ENCODE data around the gene ZNF827. TPM values are rescaled to one million over a fixed set of nuclear protein-coding genes. Genes with fewer than 3 reads are reported as not detected.

ZNF827 gene
- total RNA-seq, 1 experiment from 2014 or later = 6.3 TPM

DNA sequence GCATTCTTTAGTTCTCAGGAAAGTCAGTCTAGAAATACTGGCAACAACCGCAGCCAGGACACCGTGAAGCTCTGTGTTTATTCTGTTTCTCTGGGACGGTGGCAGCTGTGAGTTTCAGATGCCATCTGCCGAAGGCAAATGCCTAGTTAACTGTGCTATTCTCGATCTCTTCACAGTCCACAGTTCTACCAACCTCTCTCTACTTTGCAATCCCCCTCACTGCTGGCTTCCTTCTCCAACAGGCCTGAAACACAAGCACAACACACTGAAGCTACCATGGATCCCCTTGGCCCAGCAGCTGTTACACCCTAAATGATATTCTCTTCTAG, 118.8 kb downstream of the ZNF827 start:
- H3K27me3 ChIP-seq (ENCODE audit: control insufficient read depth, insufficient read depth, low read length) = no peaks in the 10 kb centered on the region
- H3K36me3 ChIP-seq (ENCODE audit: control insufficient read depth, insufficient read depth, low read length) = no peaks in the 10 kb centered on the region
- POLR2A ChIA-PET = no interaction called here
- no peak overlapping the region for H3K27ac ChIP-seq (ENCODE audit: low read length)
- BruUV-seq (replicated peaks) = no TSS peak
- TF ChIP-seq REST (IDR thresholded peaks at IDR 0.05; ENCODE audit: insufficient read depth in 1 of 2, low read depth in 2 of 2, low read length in 1 of 2) = no peak
- DNase-seq (ENCODE audit: low read depth, low spot score) (no peak), ATAC-seq (no peak)
- intact Hi-C loops (cut with micrococcal nuclease; ENCODE audit: unreplicated experiment) = no loop called here
- H3K4me3 ChIP-seq (ENCODE audit: low read depth in 2 of 2, low read length in 2 of 2) = no peak overlapping the region
- H3K4me1 ChIP-seq (ENCODE audit: control insufficient read depth, insufficient read depth, low read length) = no peaks in the 10 kb centered on the region
- CTCF ChIA-PET = no interaction called here
- in situ Hi-C loops (cut with HindIII; ENCODE audit: low pct_unique_long_range_greater_than_20kb, low sequenced_read_pairs) = no loop called here
- H3K9me3 ChIP-seq (ENCODE audit: control insufficient read depth, insufficient read depth, low read depth, low read length) = no peaks in the 10 kb centered on the region

- POLR2A ChIA-PET = no interaction called here
- in situ Hi-C loops (cut with HindIII; ENCODE audit: low pct_unique_long_range_greater_than_20kb, low sequenced_read_pairs) = no loop called here
- TF ChIP-seq CTCF (IDR thresholded peaks at IDR 0.05) (no peak), TCF7L2 (IDR thresholded peaks at IDR 0.05; ENCODE audit: low read depth, low read length) (no peak), SIN3A (IDR thresholded peaks at IDR 0.05; ENCODE audit: borderline replicate concordance, insufficient read depth, low read depth, low read length) (no peak), POLR2AphosphoS5 (IDR thresholded peaks at IDR 0.05; ENCODE audit: low read depth, low read length) (no peak), REST (IDR thresholded peaks at IDR 0.05; ENCODE audit: insufficient read depth in 1 of 2, low read depth in 2 of 2, low read length in 1 of 2) (no peak)
- H3K27ac ChIP-seq (ENCODE audit: low read length) = no peak overlapping the region
- no peaks in the 10 kb centered on the region for H3K9me3 ChIP-seq (ENCODE audit: control insufficient read depth, insufficient read depth, low read depth, low read length)
- H3K4me1 ChIP-seq (ENCODE audit: control insufficient read depth, insufficient read depth, low read length) = no peaks in the 10 kb centered on the region
- no peak overlapping the region for H3K4me3 ChIP-seq (ENCODE audit: low read depth in 2 of 2, low read length in 2 of 2)
- H3K36me3 ChIP-seq (ENCODE audit: control insufficient read depth, insufficient read depth, low read length) = no peaks in the 10 kb centered on the region
- no TSS peak for BruUV-seq (replicated peaks)
- CTCF ChIA-PET = no interaction called here
- DNase-seq (ENCODE audit: low read depth, low spot score) (no peak), ATAC-seq (no peak)
- intact Hi-C loops (cut with micrococcal nuclease; ENCODE audit: unreplicated experiment) = no loop called here
- no peaks in the 10 kb centered on the region for H3K27me3 ChIP-seq (ENCODE audit: control insufficient read depth, insufficient read depth, low read length)
These were observed 119.3 kb downstream of the ZNF827 start for GRCh38 chr4:145819101-145819852.
